HCT116 (cell line): Measurements from ENCODE around the gene REN. TPM values are rescaled to one million over a fixed set of nuclear protein-coding genes. Genes with fewer than 3 reads are reported as not detected.

Source experiments
- ATAC-seq: fragments of 200-7000 bp; cut with Tn5 transposase; 2 replicates; pipeline ENCODE4 v1.9.1; 2020; ENCODE audit warnings: mild to moderate bottlenecking, moderate library complexity
- BruUV-seq: library from RNA; stranded (reverse); fragments of 400-500 nt; replicated peaks from 2 replicates; lab custom pipeline; 2021; lab: Mats Ljungman, UMichigan
- CTCF ChIA-PET: fragments of 300-600 bp; sonication (Branson Sonifier 250); formaldehyde crosslinking; loops from one replicate; lab custom pipeline; 2021; ENCODE audit warnings: antibody characterized with exemption; lab: Charles Lee
- POLR2A ChIA-PET: fragments of 300-600, 350-600 bp; sonication (Branson Sonifier 250); formaldehyde crosslinking; loops from one replicate; lab custom pipeline; 2021; ENCODE audit warnings: antibody characterized with exemption; lab: Charles Lee
- RAD21 ChIA-PET, 2 experiments: fragments of 300-600 bp; sonication (Branson Sonifier 250); formaldehyde crosslinking; loops; one replicate each; lab custom pipeline; 2023; ENCODE audit warnings: low total read pairs in 2 of 2; ENCODE audit not compliant: uncharacterized antibody in 2 of 2, unreplicated experiment in 2 of 2, low non-redundant PET in 1 of 2; lab: Charles Lee
- DNase-seq: peaks from one replicate; pipeline ENCODE4 v3.0.0-alpha.2; 2010; ENCODE audit warnings: low read depth, low spot score
- H2AFZ ChIP-seq: fragments of 200-600 bp; shearing (Covaris generic), sonication (generic); 2 replicates; pipeline ENCODE4 v1.6.1; 2017; ENCODE audit warnings: low read depth, mixed run types, mixed read lengths, antibody characterized with exemption, low read length; ENCODE audit not compliant: poor library complexity, severe bottlenecking
- H3K27ac ChIP-seq: 2 replicates; pipeline ENCODE4 v1.5.1; 2012; ENCODE audit warnings: low read depth, low read length
- H3K27me3 ChIP-seq: fragments of 200-600 bp; sonication (generic); 2 replicates; pipeline ENCODE4 v1.6.1; 2016; ENCODE audit warnings: mixed run types, low read length, mixed read lengths; ENCODE audit not compliant: insufficient read depth
- H3K36me3 ChIP-seq, 2 experiments: fragments of 200-500 bp in 1 of 2; fragments of 200-600 bp in 1 of 2; sonication (Bioruptor generic) in 1 of 2; sonication (generic) in 1 of 2; 2 replicates each; pipeline versions ENCODE4 v1.5.1 to v1.6.1; 2014 to 2016; ENCODE audit warnings: low read length in 2 of 2, inconsistent platforms in 1 of 2, mixed read lengths in 1 of 2, mixed run types in 1 of 2; ENCODE audit not compliant: insufficient read depth in 2 of 2, control insufficient read depth in 1 of 2
- H3K4me1 ChIP-seq, 2 experiments: fragments of 200-600 bp in 1 of 2; sonication (generic) in 1 of 2; 2 replicates each; pipeline versions ENCODE4 v1.5.1 to v1.6.1; 2012 to 2017; ENCODE audit warnings: low read length in 2 of 2, inconsistent platforms in 1 of 2, mild to moderate bottlenecking in 1 of 2, mixed read lengths in 1 of 2, mixed run types in 1 of 2, moderate library complexity in 1 of 2; ENCODE audit not compliant: insufficient read depth in 2 of 2, control insufficient read depth in 1 of 2
- H3K4me2 ChIP-seq: fragments of 200-600 bp; sonication (generic); 2 replicates; pipeline ENCODE4 v1.6.1; 2017; ENCODE audit warnings: mixed run types, low read length, mixed read lengths
- H3K4me3 ChIP-seq, 2 experiments: fragments of 200-600 bp in 1 of 2; sonication (generic) in 1 of 2; replicated peaks in 1 of 2; 2 replicates each; pipeline ENCODE4 v1.5.1; 2011 to 2016; ENCODE audit warnings: low read length in 2 of 2, control low read depth in 1 of 2, low read depth in 1 of 2, mild to moderate bottlenecking in 1 of 2, mixed read lengths in 1 of 2, mixed run types in 1 of 2
- H3K79me2 ChIP-seq: fragments of 200-600 bp; sonication (generic); 2 replicates; pipeline ENCODE4 v1.6.1; 2017; ENCODE audit warnings: mild to moderate bottlenecking, mixed run types, low read length, moderate library complexity, mixed read lengths; ENCODE audit not compliant: insufficient read depth
- H3K9ac ChIP-seq: fragments of 200-600 bp; sonication (generic); 2 replicates; pipeline ENCODE4 v1.6.1; 2016; ENCODE audit warnings: low read length, mixed read lengths
- H3K9me2 ChIP-seq: fragments of 200-600 bp; sonication (generic), shearing (Covaris generic); 2 replicates; pipeline ENCODE4 v1.6.1; 2017; ENCODE audit warnings: mixed run types, mild to moderate bottlenecking, moderate library complexity; ENCODE audit not compliant: insufficient read depth
- H3K9me3 ChIP-seq, 2 experiments: fragments of 200-500 bp in 1 of 2; fragments of 200-600 bp in 1 of 2; sonication (Bioruptor generic) in 1 of 2; sonication (generic) in 1 of 2; 2 replicates each; pipeline ENCODE4 v1.6.1; 2014 to 2017; ENCODE audit warnings: low read length in 2 of 2, mixed read lengths in 2 of 2, inconsistent platforms in 1 of 2, low read depth in 1 of 2, mild to moderate bottlenecking in 1 of 2, mixed run types in 1 of 2, moderate library complexity in 1 of 2; ENCODE audit not compliant: control insufficient read depth in 1 of 2, insufficient read depth in 1 of 2
- H4K20me1 ChIP-seq: fragments of 200-600 bp; sonication (generic), shearing (Covaris generic); 2 replicates; pipeline ENCODE4 v1.6.1; 2017; ENCODE audit warnings: mixed run types, mild to moderate bottlenecking, moderate library complexity; ENCODE audit not compliant: insufficient read depth
- CBX3 ChIP-seq: IDR thresholded peaks from 2 replicates; pipeline ENCODE4 v1.6.1; 2012; ENCODE audit warnings: low read depth
- CTCF ChIP-seq, 3 experiments: fragments of 200-600 bp in 1 of 3; sonication (generic) in 1 of 3; IDR thresholded peaks in 2 of 3; conservative IDR thresholded peaks in 1 of 3; 2 replicates each; pipeline ENCODE4 v1.5.1; 2012 to 2017; ENCODE audit warnings: low read depth in 2 of 3, low read length in 2 of 3, antibody characterized with exemption in 1 of 3, borderline replicate concordance in 1 of 3, control low read depth in 1 of 3, mild to moderate bottlenecking in 1 of 3, mixed read lengths in 1 of 3, mixed run types in 1 of 3, moderate library complexity in 1 of 3; ENCODE audit not compliant: insufficient read depth in 1 of 3
- EZH2 ChIP-seq: fragments of 200-600 bp; sonication (generic); IDR thresholded peaks from 2 replicates; pipeline ENCODE4 v1.6.1; 2017; ENCODE audit warnings: antibody characterized with exemption, mixed run types
- EZH2phosphoT487 ChIP-seq: fragments of 200-600 bp; IDR thresholded peaks from 2 replicates; pipeline ENCODE4 v1.6.1; 2018; ENCODE audit warnings: antibody characterized with exemption, borderline replicate concordance
- FOSL1 ChIP-seq: IDR thresholded peaks from 2 replicates; pipeline ENCODE4 v1.6.1; 2012; ENCODE audit warnings: low read depth
- JUND ChIP-seq: IDR thresholded peaks from 2 replicates; pipeline ENCODE4 v1.6.1; 2012
- POLR2A ChIP-seq: IDR thresholded peaks from 2 replicates; pipeline ENCODE4 v1.7.0; 2011; ENCODE audit warnings: borderline replicate concordance; ENCODE audit not compliant: insufficient read depth, insufficient read length; ENCODE audit errors: extremely low read depth
- POLR2AphosphoS5 ChIP-seq: IDR thresholded peaks from 2 replicates; pipeline ENCODE4 v1.6.1; 2011; ENCODE audit warnings: mild to moderate bottlenecking, low read depth, low read length, moderate library complexity
- REST ChIP-seq: IDR thresholded peaks from 2 replicates; pipeline ENCODE4 v1.6.1; 2012; ENCODE audit warnings: low read depth
- SP1 ChIP-seq: IDR thresholded peaks from 2 replicates; pipeline ENCODE4 v1.6.1; 2012; ENCODE audit warnings: low read depth
- TCF7L2 ChIP-seq: IDR thresholded peaks from 2 replicates; pipeline ENCODE4 v1.7.0; 2011; ENCODE audit warnings: borderline replicate concordance, inconsistent platforms; ENCODE audit not compliant: insufficient read depth, insufficient read length; ENCODE audit errors: extremely low read depth
- YY1 ChIP-seq: IDR thresholded peaks from 2 replicates; pipeline ENCODE4 v1.6.1; 2011; ENCODE audit warnings: low read length, low read depth, moderate library complexity, mild to moderate bottlenecking; ENCODE audit not compliant: insufficient replicate concordance; ENCODE audit errors: extremely low read depth
- ZBTB33 ChIP-seq: IDR thresholded peaks from 2 replicates; pipeline ENCODE4 v1.6.1; 2011; ENCODE audit warnings: mild to moderate bottlenecking, low read length, moderate library complexity; ENCODE audit not compliant: insufficient replicate concordance; ENCODE audit errors: extremely low read depth
- intact Hi-C: fragments of 100-400 bp; cut with micrococcal nuclease; formaldehyde crosslinking; loops from 2 replicates; pipeline ENCODE4 v1.10.0; 2022
- total RNA-seq: library from RNA; stranded (reverse); gene quantifications from one replicate; pipeline ENCODE4 v1.2.1, GENCODE V29; 2021; ENCODE audit not compliant: unreplicated experiment

Gene REN
- total RNA-seq, 1 experiment from 2014 or later = 0.47 TPM

GRCh38 chr1:204196068-204196795, 30.1 kb upstream of the REN start, which contains the start of gene KISS1:
KISS1 (minus strand) TSS chr1:204196491; CDS start chr1:204192876, 3,615 bp downstream.
- Histone ChIP-seq H3K4me1 (peaks cover 13 to 45% of the 10 kb centered on the region in 2 experiments), H3K36me3 (no peaks in the 10 kb centered on the region), H3K9me2 (no peaks in the 10 kb centered on the region), H2AFZ (no peak within 1 kb of the TSS), H3K79me2 (no peaks in the 10 kb centered on the region), H3K27me3 (no peaks in the 10 kb centered on the region), H4K20me1 (no peaks in the 10 kb centered on the region), H3K27ac (no peak within 1 kb of the TSS), H3K4me3 (no peak within 1 kb of the TSS), H3K9ac (no peak within 1 kb of the TSS), H3K9me3 (no peaks in the 10 kb centered on the region), H3K4me2 (peak within 1 kb of the TSS; percentile 8; the same call in 1 of the 2 replicates)
- BruUV-seq = no TSS peak
- no peak for ATAC-seq
- ChIA-PET CTCF (interaction anchor here (2.7 kb wide), 1 partner anchor 11 kb away, joined by 31 read pairs; no protein-coding TSS in a partner anchor), RAD21 (no interaction called here), POLR2A (no interaction called here)
- intact Hi-C loops = no loop called here
- DNase-seq = no peak
- no peak for TF ChIP-seq EZH2
- no peak for TF ChIP-seq REST
- no peak for TF ChIP-seq YY1
- no peak for TF ChIP-seq FOSL1
- no peak for TF ChIP-seq CTCF (IDR thresholded peaks at IDR 0.05 in 2 of 3, conservative IDR thresholded peaks at IDR 0.05 in 1 of 3; ENCODE audit: borderline replicate concordance in 1 of 3, insufficient read depth in 1 of 3, low read depth in 2 of 3, low read length in 2 of 3)
- no peak for TF ChIP-seq EZH2phosphoT487
- no peak for TF ChIP-seq SP1
- no peak for TF ChIP-seq POLR2AphosphoS5
- no peak for TF ChIP-seq JUND
- no peak for TF ChIP-seq TCF7L2
- no peak for TF ChIP-seq CBX3
- TF ChIP-seq POLR2A = no peak
- TF ChIP-seq ZBTB33 = no peak
